ENCODE data around the gene GNGT2. TPM values are rescaled to one million over a fixed set of nuclear protein-coding genes. Genes with fewer than 3 reads are reported as not detected.

GNGT2 gene
- total RNA-seq, 2 experiments from 2014 or later: 23.2 to 29.0 TPM

GRCh38 chr17:49227436-49228261 lies 17.3 kb upstream of the GNGT2 start:
- H3K36me3 Mint-ChIP-seq: peaks cover under 1% of the 10 kb centered on the region
- H3K27me3 Mint-ChIP-seq: peaks cover 30% of the 10 kb centered on the region
- H3K4me3 Mint-ChIP-seq: no peak overlapping the region
- ChIA-PET CTCF (interaction anchor here (0.7 to 8.7 kb wide), 29 partner anchors 9 to 552 kb away, joined by 3 to 187 read pairs (median 4); partner anchors contain the start of genes ABI3, GNGT2, PHB1 and SNF8), POLR2A (interaction anchor here (0.5 kb wide), 1 partner anchor 16 kb away, joined by 3 read pairs; no protein-coding TSS in a partner anchor)
- H3K9me3 Mint-ChIP-seq: no peaks in the 10 kb centered on the region
- peak overlapping the region; percentile 26 for H3K27ac Mint-ChIP-seq
- intact Hi-C loops (cut with micrococcal nuclease): loop anchor here (1.0 to 2.0 kb wide), 2 partner anchors 47 to 167 kb away; no protein-coding TSS in a partner anchor
- H3K4me1 Mint-ChIP-seq (ENCODE audit: low read depth): peaks cover 23% of the 10 kb centered on the region
- peak; percentile 84 for DNase-seq

- ChIA-PET CTCF (interaction anchor here (0.5 to 8.7 kb wide), 22 partner anchors 10 to 502 kb away, joined by 3 to 187 read pairs (median 5); partner anchors contain the start of genes ABI3 and GNGT2), POLR2A (interaction anchor here (1.1 kb wide), 1 partner anchor 28 kb away, joined by 3 read pairs; no protein-coding TSS in a partner anchor)
- Mint-ChIP-seq H3K4me1 (ENCODE audit: low read depth) (peaks cover 23% of the 10 kb centered on the region), H3K4me3 (no peak overlapping the region), H3K27ac (no peak overlapping the region), H3K27me3 (peaks cover 30% of the 10 kb centered on the region), H3K36me3 (peaks cover 7% of the 10 kb centered on the region), H3K9me3 (no peaks in the 10 kb centered on the region)
- intact Hi-C loops (cut with micrococcal nuclease): loop anchor here (1.0 to 2.0 kb wide), 2 partner anchors 47 to 168 kb away; no protein-coding TSS in a partner anchor
- no peak for DNase-seq
These were observed 16.5 kb upstream of the GNGT2 start for GRCh38 chr17:49226771-49227435.

GRCh38 chr17:49225554-49226236 lies 15.3 kb upstream of the GNGT2 start:
- ChIA-PET CTCF (interaction anchor here (0.6 to 8.7 kb wide), 11 partner anchors 9 to 501 kb away, joined by 3 to 187 read pairs (median 8); partner anchors contain the start of genes ABI3 and GNGT2), POLR2A (interaction anchor here (0.6 to 1.1 kb wide), 2 partner anchors 29 to 32 kb away, joined by 3 read pairs; no protein-coding TSS in a partner anchor)
- Mint-ChIP-seq H3K4me3 (no peak overlapping the region), H3K4me1 (ENCODE audit: low read depth) (peaks cover 20% of the 10 kb centered on the region), H3K36me3 (peaks cover 10% of the 10 kb centered on the region), H3K27ac (no peak overlapping the region), H3K27me3 (peaks cover 27% of the 10 kb centered on the region), H3K9me3 (no peaks in the 10 kb centered on the region)
- DNase-seq: no peak
- intact Hi-C loops (cut with micrococcal nuclease): loop anchor here (2.0 kb wide), 1 partner anchor 169 kb away; no protein-coding TSS in a partner anchor

GRCh38 chr17:49224997-49225337 lies 14.6 kb upstream of the GNGT2 start:
- no peaks in the 10 kb centered on the region for H3K9me3 Mint-ChIP-seq
- ChIA-PET POLR2A (interaction anchor here (0.6 kb wide), 1 partner anchor 32 kb away, joined by 3 read pairs; no protein-coding TSS in a partner anchor), CTCF (interaction anchor here (0.8 to 8.7 kb wide), 5 partner anchors 10 to 45 kb away, joined by 3 to 187 read pairs (median 3); partner anchors contain the start of genes ABI3 and GNGT2)
- no peak for DNase-seq
- H3K4me1 Mint-ChIP-seq (ENCODE audit: low read depth): peaks cover 22% of the 10 kb centered on the region
- no peak overlapping the region for H3K27ac Mint-ChIP-seq
- H3K36me3 Mint-ChIP-seq: peaks cover 13% of the 10 kb centered on the region
- peaks cover 27% of the 10 kb centered on the region for H3K27me3 Mint-ChIP-seq
- peak overlapping the region; percentile 49 for H3K4me3 Mint-ChIP-seq
- intact Hi-C loops (cut with micrococcal nuclease): no loop called here

- peaks cover 24% of the 10 kb centered on the region for H3K27me3 Mint-ChIP-seq
- peaks cover 15% of the 10 kb centered on the region for H3K36me3 Mint-ChIP-seq
- DNase-seq: peak; percentile 65
- no peaks in the 10 kb centered on the region for H3K9me3 Mint-ChIP-seq
- no peak overlapping the region for H3K27ac Mint-ChIP-seq
- ChIA-PET CTCF (interaction anchor here (0.7 to 8.7 kb wide), 7 partner anchors 9 to 164 kb away, joined by 3 to 187 read pairs (median 3); partner anchors contain the start of genes ABI3 and GNGT2), POLR2A (no interaction called here)
- intact Hi-C loops (cut with micrococcal nuclease): no loop called here
- H3K4me3 Mint-ChIP-seq: peak overlapping the region; percentile 49
- H3K4me1 Mint-ChIP-seq (ENCODE audit: low read depth): peaks cover 21% of the 10 kb centered on the region
These were observed 14.0 kb upstream of the GNGT2 start for GRCh38 chr17:49224198-49224996.

- H3K4me3 Mint-ChIP-seq: peak overlapping the region; percentile 49
- H3K4me1 Mint-ChIP-seq (ENCODE audit: low read depth): peaks cover 28% of the 10 kb centered on the region
- no peaks in the 10 kb centered on the region for H3K9me3 Mint-ChIP-seq
- intact Hi-C loops (cut with micrococcal nuclease): no loop called here
- H3K27ac Mint-ChIP-seq: no peak overlapping the region
- peaks cover 18% of the 10 kb centered on the region for H3K36me3 Mint-ChIP-seq
- CTCF ChIA-PET: interaction anchor here (0.7 to 8.7 kb wide), 5 partner anchors 8 to 164 kb away, joined by 3 to 187 read pairs (median 3); no protein-coding TSS in a partner anchor
- H3K27me3 Mint-ChIP-seq: peaks cover 19% of the 10 kb centered on the region
- peak; percentile 80 for DNase-seq
- POLR2A ChIA-PET: no interaction called here
These were observed 13.3 kb upstream of the GNGT2 start for GRCh38 chr17:49223517-49224197.

GRCh38 chr17:49223168-49223516 lies 12.8 kb upstream of the GNGT2 start:
- POLR2A ChIA-PET: no interaction called here
- intact Hi-C loops (cut with micrococcal nuclease): no loop called here

GRCh38 chr17:49219987-49220386 lies 9.6 kb upstream of the GNGT2 start:
- no peak for DNase-seq
- Mint-ChIP-seq H3K27me3 (peaks cover 8% of the 10 kb centered on the region), H3K9me3 (no peaks in the 10 kb centered on the region), H3K4me3 (no peak overlapping the region), H3K4me1 (ENCODE audit: low read depth) (peaks cover 59% of the 10 kb centered on the region), H3K27ac (no peak overlapping the region), H3K36me3 (peaks cover 36% of the 10 kb centered on the region)
- intact Hi-C loops (cut with micrococcal nuclease): loop anchor here (2.0 kb wide), 1 partner anchor 27 kb away; no protein-coding TSS in a partner anchor
- POLR2A ChIA-PET: interaction anchor here (1.8 kb wide), 1 partner anchor 28 kb away, joined by 7 read pairs; no protein-coding TSS in a partner anchor
- CTCF ChIA-PET: interaction anchor here (1.0 kb wide), 1 partner anchor 10 kb away, joined by 3 read pairs; the partner anchor contains the start of gene PHOSPHO1

More at GRCh38 chr17:49223168-49223516, 12.8 kb upstream of the GNGT2 start:
- Mint-ChIP-seq H3K4me3 (no peak overlapping the region), H3K9me3 (no peaks in the 10 kb centered on the region), H3K36me3 (peaks cover 22% of the 10 kb centered on the region), H3K4me1 (ENCODE audit: low read depth) (peaks cover 33% of the 10 kb centered on the region), H3K27ac (no peak overlapping the region), H3K27me3 (peaks cover 19% of the 10 kb centered on the region)
- CTCF ChIA-PET: interaction anchor here (1.0 to 2.6 kb wide), 5 partner anchors 10 to 42 kb away, joined by 4 to 20 read pairs (median 8); partner anchors contain the start of genes ABI3 and GNGT2
- no peak for DNase-seq

- H3K4me3 Mint-ChIP-seq: no peak overlapping the region
- peaks cover 6% of the 10 kb centered on the region for H3K27me3 Mint-ChIP-seq
- ChIA-PET CTCF (interaction anchor here (0.7 to 5.2 kb wide), 3 partner anchors 8 to 89 kb away, joined by 3 to 32 read pairs (median 4); no protein-coding TSS in a partner anchor), POLR2A (interaction anchor here (1.8 kb wide), 1 partner anchor 27 kb away, joined by 7 read pairs; no protein-coding TSS in a partner anchor)
- H3K4me1 Mint-ChIP-seq (ENCODE audit: low read depth): peaks cover 61% of the 10 kb centered on the region
- H3K27ac Mint-ChIP-seq: peak overlapping the region; percentile 44
- no peaks in the 10 kb centered on the region for H3K9me3 Mint-ChIP-seq
- intact Hi-C loops (cut with micrococcal nuclease): loop anchor here (1.0 to 2.0 kb wide), 2 partner anchors 9 to 26 kb away; partner anchors contain the start of genes ABI3 and GNGT2
- peak; percentile 51 for DNase-seq
- H3K36me3 Mint-ChIP-seq: peaks cover 36% of the 10 kb centered on the region
These were observed 8.9 kb upstream of the GNGT2 start for GRCh38 chr17:49218941-49219913.

Data from activated CD4-positive, alpha-beta memory T cell treated with anti-CD3 and anti-CD28 coated beads for 36 hours (primary cell).